ENCODE results near the gene GALNT2. TPM values are rescaled to one million over a fixed set of nuclear protein-coding genes. Genes with fewer than 3 reads are reported as not detected.

The GALNT2 gene
- polyA plus RNA-seq, 2 donors, result 11.2 to 15.3 TPM

DNA sequence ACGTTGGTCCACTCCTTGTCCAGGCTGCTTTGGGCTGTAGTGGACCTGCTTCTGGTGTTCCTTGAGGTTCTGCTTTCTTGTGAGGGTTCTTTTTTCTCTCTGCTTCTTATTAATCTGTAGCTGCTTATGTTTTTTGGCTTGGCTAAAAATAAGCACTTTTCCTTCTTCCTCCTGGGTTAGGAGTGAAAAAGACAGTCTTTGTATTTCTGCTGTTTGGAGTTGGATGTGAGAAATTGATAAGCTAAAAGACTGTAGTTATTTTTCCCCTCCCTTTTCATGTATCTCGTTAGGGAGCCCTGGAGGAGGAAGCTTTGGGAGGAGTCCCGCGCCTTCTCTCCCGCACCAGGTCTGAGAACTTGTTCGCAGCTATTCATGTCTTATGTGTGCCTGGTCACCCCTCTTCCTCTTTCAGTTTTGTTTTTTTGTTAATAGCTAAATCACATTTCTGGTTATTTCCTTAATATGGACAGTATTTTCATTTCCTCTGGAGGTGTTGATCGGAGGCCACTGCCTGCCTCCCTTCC, 79.0 kb downstream of the GALNT2 start:
- Histone ChIP-seq H3K4me1 (ENCODE audit: control insufficient read depth in 2 of 2, insufficient read depth in 2 of 2, low read length in 1 of 2) (peaks cover 2 to 10% of the 10 kb centered on the region in 2 donors), H3K4me3 (ENCODE audit: low read depth in 1 of 2, low read length in 2 of 2) (no peak overlapping the region), H3K27ac (ENCODE audit: low read depth in 2 of 2, low read length in 1 of 2) (no peak overlapping the region), H3K27me3 (ENCODE audit: control insufficient read depth in 1 of 2, insufficient read depth in 2 of 2, low read length in 2 of 2) (no peaks in the 10 kb centered on the region), H3K9me3 (ENCODE audit: control insufficient read depth in 2 of 2, insufficient read depth in 1 of 2, low read depth in 1 of 2, low read length in 1 of 2) (no peaks in the 10 kb centered on the region), H3K36me3 (ENCODE audit: control insufficient read depth in 2 of 2, insufficient read depth in 2 of 2, low read length in 1 of 2) (no peaks in the 10 kb centered on the region)
- whole genome bisulfite sequencing, 2 donors, result 58 to 73% methylated on average over 7 of the region's 7 CpGs

DNA sequence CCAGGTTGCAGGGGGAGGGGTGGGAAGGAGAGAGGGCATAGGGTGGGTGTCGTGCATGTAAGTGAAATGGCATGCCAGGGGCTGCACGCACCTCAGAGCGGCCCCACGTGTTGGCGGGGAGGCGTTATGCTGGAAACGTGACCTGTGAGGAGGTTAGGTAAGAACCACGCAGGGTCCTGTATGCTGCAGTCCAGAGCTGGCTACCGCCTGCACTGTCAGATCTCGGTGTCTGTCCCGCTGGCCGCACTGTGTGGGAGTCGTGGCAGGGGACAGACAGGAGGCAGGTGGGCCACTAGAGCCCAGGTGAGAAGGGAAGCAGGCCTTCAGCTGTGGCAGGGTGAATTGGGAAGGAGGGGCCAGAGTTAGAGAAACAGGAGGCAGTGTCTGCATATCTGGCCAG, 79.7 kb downstream of the GALNT2 start:
- no peak overlapping the region for H3K4me3 ChIP-seq (ENCODE audit: low read depth in 1 of 2, low read length in 2 of 2)
- H3K27me3 ChIP-seq (ENCODE audit: control insufficient read depth in 1 of 2, insufficient read depth in 2 of 2, low read length in 2 of 2), result no peaks in the 10 kb centered on the region
- 94 to 95% methylated on average over 13 of the region's 13 CpGs for WGBS, 2 donors
- no peak overlapping the region for H3K27ac ChIP-seq (ENCODE audit: low read depth in 2 of 2, low read length in 1 of 2)
- no peaks in the 10 kb centered on the region for H3K36me3 ChIP-seq (ENCODE audit: control insufficient read depth in 2 of 2, insufficient read depth in 2 of 2, low read length in 1 of 2)
- H3K9me3 ChIP-seq (ENCODE audit: control insufficient read depth in 2 of 2, insufficient read depth in 1 of 2, low read depth in 1 of 2, low read length in 1 of 2), result no peaks in the 10 kb centered on the region
- H3K4me1 ChIP-seq (ENCODE audit: control insufficient read depth in 2 of 2, insufficient read depth in 2 of 2, low read length in 1 of 2), result peaks cover 2 to 10% of the 10 kb centered on the region in 2 donors

DNA sequence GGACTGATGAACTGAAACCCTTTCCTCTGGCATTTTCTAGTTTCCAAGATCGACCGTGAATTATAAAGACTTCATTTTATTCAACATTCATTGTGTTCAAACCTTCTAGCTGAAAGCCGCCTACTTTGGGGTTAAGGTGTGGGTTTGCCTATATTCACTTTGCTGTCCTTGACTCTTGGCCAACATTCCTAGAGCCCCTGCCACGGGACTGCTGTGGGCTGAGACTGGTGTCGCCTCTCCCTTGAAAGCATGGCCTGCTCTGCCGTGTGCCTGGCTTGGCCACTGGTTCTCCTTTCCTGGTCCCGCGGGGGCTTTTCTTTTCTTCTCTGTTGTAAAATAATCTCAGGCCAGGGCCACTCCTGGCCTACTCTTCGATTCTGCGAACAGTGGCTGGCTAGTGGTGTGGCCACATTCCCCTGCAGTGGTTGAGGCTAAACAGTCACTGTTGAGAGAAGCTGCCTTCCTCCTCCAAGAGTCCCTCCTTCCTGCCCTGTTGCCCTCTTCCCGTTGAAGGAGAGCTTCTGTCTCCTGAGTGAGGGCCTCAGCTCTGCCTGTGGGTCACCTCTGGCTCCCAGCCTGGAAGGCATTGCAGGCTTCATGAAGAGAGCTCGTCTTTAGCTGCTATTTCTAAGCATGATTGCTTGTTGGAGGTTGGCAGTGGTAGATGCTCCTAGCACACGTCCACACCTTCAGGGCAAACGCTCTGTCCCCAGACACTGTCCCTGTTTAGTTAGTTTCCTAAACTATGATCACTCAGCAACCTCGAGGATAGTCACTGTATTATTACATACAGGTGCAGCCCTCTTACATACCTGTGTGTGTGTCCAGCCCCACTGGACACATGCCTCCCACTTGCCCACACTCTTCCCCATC, 80.5 kb downstream of the GALNT2 start:
- H3K9me3 ChIP-seq (ENCODE audit: control insufficient read depth in 2 of 2, insufficient read depth in 1 of 2, low read depth in 1 of 2, low read length in 1 of 2), result no peaks in the 10 kb centered on the region
- H3K4me1 ChIP-seq (ENCODE audit: control insufficient read depth in 2 of 2, insufficient read depth in 2 of 2, low read length in 1 of 2), result peaks cover 2 to 10% of the 10 kb centered on the region in 2 donors
- H3K36me3 ChIP-seq (ENCODE audit: control insufficient read depth in 2 of 2, insufficient read depth in 2 of 2, low read length in 1 of 2), result no peaks in the 10 kb centered on the region
- no peak overlapping the region for H3K27ac ChIP-seq (ENCODE audit: low read depth in 2 of 2, low read length in 1 of 2)
- H3K4me3 ChIP-seq (ENCODE audit: low read depth in 1 of 2, low read length in 2 of 2), result no peak overlapping the region
- no peaks in the 10 kb centered on the region for H3K27me3 ChIP-seq (ENCODE audit: control insufficient read depth in 1 of 2, insufficient read depth in 2 of 2, low read length in 2 of 2)
- WGBS, 2 donors, result 66 to 72% methylated on average over 15 of the region's 15 CpGs

DNA sequence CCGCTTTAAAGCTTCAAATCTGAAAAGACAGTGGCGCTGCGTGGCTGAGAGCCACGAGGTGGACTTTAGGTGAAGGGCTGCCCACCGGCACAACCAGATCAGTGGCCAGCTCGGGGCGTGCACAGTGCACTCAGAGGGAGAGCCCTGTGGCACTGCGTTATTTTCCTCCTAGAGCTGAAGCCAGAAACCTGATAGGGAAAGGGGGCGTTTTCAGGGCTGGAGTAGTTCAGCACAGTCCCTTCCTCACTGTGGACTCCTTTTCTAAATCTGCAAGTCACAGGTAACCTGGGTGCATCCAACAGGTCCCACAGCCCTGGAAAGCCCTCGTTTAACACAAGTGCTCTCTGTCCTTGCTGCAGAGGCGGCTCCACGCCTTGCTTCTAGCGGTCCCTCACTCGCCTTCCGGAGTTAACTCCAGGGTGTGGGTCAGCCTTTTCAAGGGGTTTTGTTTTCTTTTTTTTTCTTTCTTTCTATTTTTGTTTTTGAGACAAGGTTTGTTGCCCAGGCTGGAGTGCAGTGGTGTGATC, 81.2 kb downstream of the GALNT2 start:
- Histone ChIP-seq H3K4me3 (ENCODE audit: low read depth in 1 of 2, low read length in 2 of 2) (no peak overlapping the region), H3K36me3 (ENCODE audit: control insufficient read depth in 2 of 2, insufficient read depth in 2 of 2, low read length in 1 of 2) (no peaks in the 10 kb centered on the region), H3K27ac (ENCODE audit: low read depth in 2 of 2, low read length in 1 of 2) (no peak overlapping the region), H3K27me3 (ENCODE audit: control insufficient read depth in 1 of 2, insufficient read depth in 2 of 2, low read length in 2 of 2) (no peaks in the 10 kb centered on the region), H3K4me1 (ENCODE audit: control insufficient read depth in 2 of 2, insufficient read depth in 2 of 2, low read length in 1 of 2) (peaks cover 4 to 10% of the 10 kb centered on the region in 2 donors), H3K9me3 (ENCODE audit: control insufficient read depth in 2 of 2, insufficient read depth in 1 of 2, low read depth in 1 of 2, low read length in 1 of 2) (no peaks in the 10 kb centered on the region)
- WGBS, 2 donors, result 84 to 86% methylated on average over 15 of the region's 15 CpGs

DNA sequence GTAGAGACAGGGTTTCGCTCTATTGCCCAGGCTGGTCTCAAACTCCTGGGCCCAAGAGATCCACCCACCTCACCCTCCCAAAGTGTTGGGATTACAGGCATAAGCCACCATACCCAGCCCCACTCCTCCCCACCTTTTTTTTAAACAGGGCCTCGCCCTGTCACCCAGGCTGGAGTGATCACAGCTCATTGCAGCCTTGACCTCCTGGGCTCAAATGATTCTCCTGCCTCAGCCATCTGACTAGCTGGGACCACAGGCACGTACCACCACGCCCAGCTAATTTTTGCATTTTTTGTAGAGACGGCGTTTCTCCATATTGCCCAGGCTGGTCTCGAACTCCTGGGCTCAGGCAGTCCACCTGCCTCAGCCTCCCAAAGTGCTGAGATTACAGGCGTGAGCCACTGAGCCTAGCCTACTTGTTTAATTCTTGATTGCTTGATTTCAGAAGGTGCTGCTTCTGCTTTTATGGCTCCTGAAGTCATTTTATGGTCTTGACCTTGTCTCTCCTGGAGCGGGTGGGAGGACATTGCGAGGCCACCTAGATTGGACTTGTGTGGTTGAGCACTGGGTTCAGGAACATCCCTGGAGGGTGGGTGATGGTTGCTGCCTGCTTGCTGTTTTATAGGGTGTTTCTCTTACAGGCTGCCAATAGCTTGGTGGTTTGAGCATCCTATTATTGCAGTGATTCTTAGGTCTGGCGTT, 81.9 kb downstream of the GALNT2 start:
- peaks cover 4 to 10% of the 10 kb centered on the region in 2 donors for H3K4me1 ChIP-seq (ENCODE audit: control insufficient read depth in 2 of 2, insufficient read depth in 2 of 2, low read length in 1 of 2)
- 92 to 94% methylated on average over 11 of the region's 11 CpGs for WGBS, 2 donors

DNA sequence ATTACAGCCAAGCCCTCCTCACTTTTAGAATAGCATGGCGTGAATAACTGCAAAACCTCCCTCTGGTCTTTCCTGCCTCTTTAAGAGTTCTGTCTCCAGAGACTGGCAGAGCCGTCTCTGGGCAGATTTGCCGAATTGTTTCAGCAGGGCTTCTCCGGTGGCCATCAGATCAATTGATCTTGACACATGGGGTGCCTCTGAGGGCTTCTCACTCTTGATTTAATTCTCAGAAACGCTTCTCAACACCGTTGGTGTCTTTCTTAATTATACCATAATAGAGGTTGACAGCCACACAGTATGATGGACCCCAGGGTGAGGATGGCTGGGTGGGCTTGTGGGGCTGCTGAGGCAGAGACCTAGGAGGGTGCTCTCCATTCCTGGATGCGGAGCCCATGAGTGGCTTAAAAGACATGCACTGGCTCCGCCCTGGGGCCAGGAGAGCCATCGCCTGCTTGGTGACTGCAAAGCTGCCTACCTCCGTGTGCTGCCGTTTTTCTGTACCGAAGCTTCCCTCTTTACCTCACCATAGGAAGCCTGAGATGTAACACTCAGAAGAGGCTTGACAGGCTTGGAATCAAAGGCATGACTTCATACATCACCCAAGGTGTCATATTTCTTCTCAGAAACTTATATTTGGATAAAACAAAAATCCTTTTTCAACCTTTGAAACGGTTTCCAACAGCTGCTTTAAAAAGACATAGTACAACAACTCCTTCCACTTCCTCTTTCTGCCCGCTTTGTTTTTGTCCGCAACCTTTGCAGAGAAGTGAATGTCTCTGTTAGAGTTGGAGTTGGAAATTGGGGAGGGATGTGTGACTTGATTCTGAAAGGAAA, 82.9 kb downstream of the GALNT2 start:
- no peak overlapping the region for H3K27ac ChIP-seq (ENCODE audit: low read depth in 2 of 2, low read length in 1 of 2)
- no peak overlapping the region for H3K4me3 ChIP-seq (ENCODE audit: low read depth in 1 of 2, low read length in 2 of 2)
- 66 to 79% methylated on average over 15 of the region's 15 CpGs for WGBS, 2 donors
- no peaks in the 10 kb centered on the region for H3K27me3 ChIP-seq (ENCODE audit: control insufficient read depth in 1 of 2, insufficient read depth in 2 of 2, low read length in 2 of 2)
- peaks cover 4 to 9% of the 10 kb centered on the region in 2 donors for H3K4me1 ChIP-seq (ENCODE audit: control insufficient read depth in 2 of 2, insufficient read depth in 2 of 2, low read length in 1 of 2)
- H3K9me3 ChIP-seq (ENCODE audit: control insufficient read depth in 2 of 2, insufficient read depth in 1 of 2, low read depth in 1 of 2, low read length in 1 of 2), result no peaks in the 10 kb centered on the region
- H3K36me3 ChIP-seq (ENCODE audit: control insufficient read depth in 2 of 2, insufficient read depth in 2 of 2, low read length in 1 of 2), result no peaks in the 10 kb centered on the region

More for the DNA sequence above, 81.9 kb downstream of the GALNT2 start:
- Histone ChIP-seq H3K9me3 (ENCODE audit: control insufficient read depth in 2 of 2, insufficient read depth in 1 of 2, low read depth in 1 of 2, low read length in 1 of 2) (no peaks in the 10 kb centered on the region), H3K4me3 (ENCODE audit: low read depth in 1 of 2, low read length in 2 of 2) (no peak overlapping the region), H3K36me3 (ENCODE audit: control insufficient read depth in 2 of 2, insufficient read depth in 2 of 2, low read length in 1 of 2) (no peaks in the 10 kb centered on the region), H3K27me3 (ENCODE audit: control insufficient read depth in 1 of 2, insufficient read depth in 2 of 2, low read length in 2 of 2) (no peaks in the 10 kb centered on the region), H3K27ac (ENCODE audit: low read depth in 2 of 2, low read length in 1 of 2) (no peak overlapping the region)

DNA sequence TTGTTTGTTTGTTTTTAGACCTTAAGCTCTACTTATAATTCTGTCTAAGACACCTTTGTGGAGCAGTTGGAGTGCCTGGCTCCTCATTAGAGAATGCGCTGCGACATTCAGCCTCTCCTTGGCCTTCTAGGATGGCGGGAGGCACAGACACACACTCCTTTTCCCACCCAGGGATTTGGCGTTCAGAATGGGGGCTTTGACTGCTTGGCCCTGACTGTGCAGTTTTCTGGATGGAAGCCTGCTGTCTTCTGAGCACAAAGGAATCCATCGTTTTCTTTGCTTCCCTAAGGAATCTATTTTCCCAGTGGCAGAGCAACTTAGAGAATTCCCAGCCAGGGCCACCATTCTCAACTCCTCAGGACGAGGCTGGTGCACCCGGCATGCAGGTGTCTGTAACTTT, 83.6 kb downstream of the GALNT2 start:
- Histone ChIP-seq H3K4me3 (ENCODE audit: low read depth in 1 of 2, low read length in 2 of 2) (no peak overlapping the region), H3K27ac (ENCODE audit: low read depth in 2 of 2, low read length in 1 of 2) (no peak overlapping the region), H3K4me1 (ENCODE audit: control insufficient read depth in 2 of 2, insufficient read depth in 2 of 2, low read length in 1 of 2) (peaks cover 4 to 6% of the 10 kb centered on the region in 2 donors), H3K36me3 (ENCODE audit: control insufficient read depth in 2 of 2, insufficient read depth in 2 of 2, low read length in 1 of 2) (no peaks in the 10 kb centered on the region), H3K27me3 (ENCODE audit: control insufficient read depth in 1 of 2, insufficient read depth in 2 of 2, low read length in 2 of 2) (no peaks in the 10 kb centered on the region), H3K9me3 (ENCODE audit: control insufficient read depth in 2 of 2, insufficient read depth in 1 of 2, low read depth in 1 of 2, low read length in 1 of 2) (no peaks in the 10 kb centered on the region)
- WGBS, 2 donors, result 71 to 77% methylated on average over 7 of the region's 7 CpGs

DNA sequence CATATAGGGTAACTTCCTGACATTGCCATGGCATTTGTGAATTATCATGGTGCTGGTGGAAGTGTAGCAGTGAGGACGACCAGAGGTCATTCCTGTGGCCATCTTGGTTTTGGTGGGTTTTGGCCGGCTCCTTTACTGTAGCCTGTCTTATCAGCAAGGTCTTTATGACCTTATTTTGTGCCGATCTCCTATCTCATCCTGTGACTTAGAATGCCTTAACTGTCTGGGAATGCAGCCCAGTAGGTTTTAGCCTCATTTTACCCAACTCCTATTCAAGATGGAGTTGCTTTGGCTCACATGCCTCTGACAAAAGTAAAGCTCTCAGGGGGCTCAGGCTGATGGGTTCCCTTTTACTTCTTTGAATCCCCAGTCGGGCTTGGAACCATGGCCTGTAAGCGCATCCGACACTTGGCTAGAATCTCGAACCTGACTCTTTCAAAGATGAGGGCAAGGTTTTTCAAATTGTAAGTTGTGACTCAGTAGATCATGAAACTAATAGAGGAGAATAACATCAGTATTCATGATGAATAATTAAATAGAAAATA, 85.0 kb downstream of the GALNT2 start:
- no peak overlapping the region for H3K27ac ChIP-seq (ENCODE audit: low read depth in 2 of 2, low read length in 1 of 2)
- H3K4me1 ChIP-seq (ENCODE audit: control insufficient read depth in 2 of 2, insufficient read depth in 2 of 2, low read length in 1 of 2), result peaks cover 1 to 6% of the 10 kb centered on the region in 2 donors
- no peaks in the 10 kb centered on the region for H3K27me3 ChIP-seq (ENCODE audit: control insufficient read depth in 1 of 2, insufficient read depth in 2 of 2, low read length in 2 of 2)
- H3K36me3 ChIP-seq (ENCODE audit: control insufficient read depth in 2 of 2, insufficient read depth in 2 of 2, low read length in 1 of 2), result no peaks in the 10 kb centered on the region
- H3K4me3 ChIP-seq (ENCODE audit: low read depth in 1 of 2, low read length in 2 of 2), result no peak overlapping the region
- 93 to 97% methylated on average over 7 of the region's 7 CpGs for WGBS, 2 donors
- H3K9me3 ChIP-seq (ENCODE audit: control insufficient read depth in 2 of 2, insufficient read depth in 1 of 2, low read depth in 1 of 2, low read length in 1 of 2), result no peaks in the 10 kb centered on the region

DNA sequence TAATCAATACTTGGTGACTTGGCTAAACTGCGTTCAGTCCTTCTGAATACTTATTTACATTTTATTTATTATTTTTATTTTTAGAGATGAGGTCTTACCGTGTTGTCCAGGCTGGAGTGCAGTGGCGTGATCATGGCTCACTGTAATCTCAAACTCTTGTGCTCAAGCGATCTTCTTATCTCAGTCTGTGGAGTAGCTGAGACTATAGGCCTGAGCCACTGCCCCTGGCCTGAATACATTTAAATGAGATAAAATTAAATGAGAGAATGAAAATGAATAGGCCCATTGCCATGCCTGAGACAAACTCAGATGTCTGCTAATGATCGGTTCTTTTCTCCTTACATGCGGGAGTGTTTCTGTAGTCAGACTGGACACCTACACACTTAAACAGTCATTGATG, 86.0 kb downstream of the GALNT2 start:
- Histone ChIP-seq H3K4me3 (ENCODE audit: low read depth in 1 of 2, low read length in 2 of 2) (no peak overlapping the region), H3K9me3 (ENCODE audit: control insufficient read depth in 2 of 2, insufficient read depth in 1 of 2, low read depth in 1 of 2, low read length in 1 of 2) (no peaks in the 10 kb centered on the region), H3K27me3 (ENCODE audit: control insufficient read depth in 1 of 2, insufficient read depth in 2 of 2, low read length in 2 of 2) (no peaks in the 10 kb centered on the region), H3K4me1 (ENCODE audit: control insufficient read depth in 2 of 2, insufficient read depth in 2 of 2, low read length in 1 of 2) (peaks cover 3 to 4% of the 10 kb centered on the region in 2 donors), H3K27ac (ENCODE audit: low read depth in 2 of 2, low read length in 1 of 2) (no peak overlapping the region), H3K36me3 (ENCODE audit: control insufficient read depth in 2 of 2, insufficient read depth in 2 of 2, low read length in 1 of 2) (no peaks in the 10 kb centered on the region)
- 80 to 96% methylated on average over 6 of the region's 6 CpGs for WGBS, 2 donors
